H1 (cell line): ENCODE data around the gene ODF2L. TPM values are rescaled to one million over a fixed set of nuclear protein-coding genes. Genes with fewer than 3 reads are reported as not detected.

Experiments
- EZH2 ChIP-seq: fragments of 200-600 bp; sonication (generic); IDR thresholded peaks from 2 replicates; pipeline ENCODE4 v1.7.1; 2012; ENCODE audit warnings: low read depth, mild to moderate bottlenecking, moderate library complexity, low read length, inconsistent platforms; ENCODE audit not compliant: severe bottlenecking
- GABPA ChIP-seq: IDR thresholded peaks from 2 replicates; pipeline ENCODE4 v1.6.1; 2011; ENCODE audit warnings: mild to moderate bottlenecking, low read length, moderate library complexity, borderline replicate concordance; ENCODE audit not compliant: insufficient read depth
- HDAC2 ChIP-seq, 2 experiments: fragments of 300-600 bp in 1 of 2; sonication (generic) in 1 of 2; IDR thresholded peaks; 2 replicates each; pipeline ENCODE4 v1.6.1; 2011 to 2012; ENCODE audit warnings: low read depth in 2 of 2, low read length in 2 of 2, mild to moderate bottlenecking in 2 of 2, moderate library complexity in 2 of 2, borderline replicate concordance in 1 of 2, inconsistent platforms in 1 of 2
- polyA plus RNA-seq, 7 experiments: library from polyadenylated mRNA; depleted of rRNA in 3 of 7; stranded (reverse) in 5 of 7; unstranded in 2 of 7; fragments of >200 nt in 5 of 7; fragments of 200-250 nt in 2 of 7; gene quantifications; 1 replicate in 5 of 7; 2 replicates in 1 of 7; 4 replicates in 1 of 7; pipeline versions ENCODE4 v1.2.1 to v1.2.3, GENCODE V29; 2011 to 2013; ENCODE audit warnings: missing spikeins in 2 of 7, mixed read lengths in 2 of 7
- total RNA-seq: library from RNA; stranded (reverse); fragmentation: NEBNext Ultra II Directional; extraction: Animal tissue kit (Norgen Biotek cat#: 25700); gene quantifications from 2 replicates; pipeline ENCODE4 v1.2.1, GENCODE V29; 2021
- TF ChIP-seq, protein P1 (sequence below): fragments of 300-600 bp; sonication (generic); IDR thresholded peaks from 2 replicates; pipeline ENCODE4 v1.7.1; 2012; ENCODE audit warnings: low read length, moderate library complexity, mild to moderate bottlenecking, inconsistent platforms; ENCODE audit not compliant: insufficient replicate concordance
- TF ChIP-seq, protein P2 (sequence below): IDR thresholded peaks from 2 replicates; pipeline ENCODE4 v1.6.1; 2012; ENCODE audit warnings: inconsistent platforms

Gene ODF2L
- total and polyA plus RNA-seq, 2 of the 8 experiments (the other 6 are each of a cell fraction or from before 2014, with no cell fraction given): 3.2 to 27.1 TPM

- TF ChIP-seq, protein P1, sequence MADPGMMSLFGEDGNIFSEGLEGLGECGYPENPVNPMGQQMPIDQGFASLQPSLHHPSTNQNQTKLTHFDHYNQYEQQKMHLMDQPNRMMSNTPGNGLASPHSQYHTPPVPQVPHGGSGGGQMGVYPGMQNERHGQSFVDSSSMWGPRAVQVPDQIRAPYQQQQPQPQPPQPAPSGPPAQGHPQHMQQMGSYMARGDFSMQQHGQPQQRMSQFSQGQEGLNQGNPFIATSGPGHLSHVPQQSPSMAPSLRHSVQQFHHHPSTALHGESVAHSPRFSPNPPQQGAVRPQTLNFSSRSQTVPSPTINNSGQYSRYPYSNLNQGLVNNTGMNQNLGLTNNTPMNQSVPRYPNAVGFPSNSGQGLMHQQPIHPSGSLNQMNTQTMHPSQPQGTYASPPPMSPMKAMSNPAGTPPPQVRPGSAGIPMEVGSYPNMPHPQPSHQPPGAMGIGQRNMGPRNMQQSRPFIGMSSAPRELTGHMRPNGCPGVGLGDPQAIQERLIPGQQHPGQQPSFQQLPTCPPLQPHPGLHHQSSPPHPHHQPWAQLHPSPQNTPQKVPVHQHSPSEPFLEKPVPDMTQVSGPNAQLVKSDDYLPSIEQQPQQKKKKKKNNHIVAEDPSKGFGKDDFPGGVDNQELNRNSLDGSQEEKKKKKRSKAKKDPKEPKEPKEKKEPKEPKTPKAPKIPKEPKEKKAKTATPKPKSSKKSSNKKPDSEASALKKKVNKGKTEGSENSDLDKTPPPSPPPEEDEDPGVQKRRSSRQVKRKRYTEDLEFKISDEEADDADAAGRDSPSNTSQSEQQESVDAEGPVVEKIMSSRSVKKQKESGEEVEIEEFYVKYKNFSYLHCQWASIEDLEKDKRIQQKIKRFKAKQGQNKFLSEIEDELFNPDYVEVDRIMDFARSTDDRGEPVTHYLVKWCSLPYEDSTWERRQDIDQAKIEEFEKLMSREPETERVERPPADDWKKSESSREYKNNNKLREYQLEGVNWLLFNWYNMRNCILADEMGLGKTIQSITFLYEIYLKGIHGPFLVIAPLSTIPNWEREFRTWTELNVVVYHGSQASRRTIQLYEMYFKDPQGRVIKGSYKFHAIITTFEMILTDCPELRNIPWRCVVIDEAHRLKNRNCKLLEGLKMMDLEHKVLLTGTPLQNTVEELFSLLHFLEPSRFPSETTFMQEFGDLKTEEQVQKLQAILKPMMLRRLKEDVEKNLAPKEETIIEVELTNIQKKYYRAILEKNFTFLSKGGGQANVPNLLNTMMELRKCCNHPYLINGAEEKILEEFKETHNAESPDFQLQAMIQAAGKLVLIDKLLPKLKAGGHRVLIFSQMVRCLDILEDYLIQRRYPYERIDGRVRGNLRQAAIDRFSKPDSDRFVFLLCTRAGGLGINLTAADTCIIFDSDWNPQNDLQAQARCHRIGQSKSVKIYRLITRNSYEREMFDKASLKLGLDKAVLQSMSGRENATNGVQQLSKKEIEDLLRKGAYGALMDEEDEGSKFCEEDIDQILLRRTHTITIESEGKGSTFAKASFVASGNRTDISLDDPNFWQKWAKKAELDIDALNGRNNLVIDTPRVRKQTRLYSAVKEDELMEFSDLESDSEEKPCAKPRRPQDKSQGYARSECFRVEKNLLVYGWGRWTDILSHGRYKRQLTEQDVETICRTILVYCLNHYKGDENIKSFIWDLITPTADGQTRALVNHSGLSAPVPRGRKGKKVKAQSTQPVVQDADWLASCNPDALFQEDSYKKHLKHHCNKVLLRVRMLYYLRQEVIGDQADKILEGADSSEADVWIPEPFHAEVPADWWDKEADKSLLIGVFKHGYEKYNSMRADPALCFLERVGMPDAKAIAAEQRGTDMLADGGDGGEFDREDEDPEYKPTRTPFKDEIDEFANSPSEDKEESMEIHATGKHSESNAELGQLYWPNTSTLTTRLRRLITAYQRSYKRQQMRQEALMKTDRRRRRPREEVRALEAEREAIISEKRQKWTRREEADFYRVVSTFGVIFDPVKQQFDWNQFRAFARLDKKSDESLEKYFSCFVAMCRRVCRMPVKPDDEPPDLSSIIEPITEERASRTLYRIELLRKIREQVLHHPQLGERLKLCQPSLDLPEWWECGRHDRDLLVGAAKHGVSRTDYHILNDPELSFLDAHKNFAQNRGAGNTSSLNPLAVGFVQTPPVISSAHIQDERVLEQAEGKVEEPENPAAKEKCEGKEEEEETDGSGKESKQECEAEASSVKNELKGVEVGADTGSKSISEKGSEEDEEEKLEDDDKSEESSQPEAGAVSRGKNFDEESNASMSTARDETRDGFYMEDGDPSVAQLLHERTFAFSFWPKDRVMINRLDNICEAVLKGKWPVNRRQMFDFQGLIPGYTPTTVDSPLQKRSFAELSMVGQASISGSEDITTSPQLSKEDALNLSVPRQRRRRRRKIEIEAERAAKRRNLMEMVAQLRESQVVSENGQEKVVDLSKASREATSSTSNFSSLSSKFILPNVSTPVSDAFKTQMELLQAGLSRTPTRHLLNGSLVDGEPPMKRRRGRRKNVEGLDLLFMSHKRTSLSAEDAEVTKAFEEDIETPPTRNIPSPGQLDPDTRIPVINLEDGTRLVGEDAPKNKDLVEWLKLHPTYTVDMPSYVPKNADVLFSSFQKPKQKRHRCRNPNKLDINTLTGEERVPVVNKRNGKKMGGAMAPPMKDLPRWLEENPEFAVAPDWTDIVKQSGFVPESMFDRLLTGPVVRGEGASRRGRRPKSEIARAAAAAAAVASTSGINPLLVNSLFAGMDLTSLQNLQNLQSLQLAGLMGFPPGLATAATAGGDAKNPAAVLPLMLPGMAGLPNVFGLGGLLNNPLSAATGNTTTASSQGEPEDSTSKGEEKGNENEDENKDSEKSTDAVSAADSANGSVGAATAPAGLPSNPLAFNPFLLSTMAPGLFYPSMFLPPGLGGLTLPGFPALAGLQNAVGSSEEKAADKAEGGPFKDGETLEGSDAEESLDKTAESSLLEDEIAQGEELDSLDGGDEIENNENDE: no peak
- TF ChIP-seq HDAC2 (IDR thresholded peaks at IDR 0.05; ENCODE audit: borderline replicate concordance in 1 of 2, low read depth in 2 of 2, low read length in 2 of 2) (no peak), EZH2 (no peak), GABPA (no peak)
- TF ChIP-seq, protein P2, sequence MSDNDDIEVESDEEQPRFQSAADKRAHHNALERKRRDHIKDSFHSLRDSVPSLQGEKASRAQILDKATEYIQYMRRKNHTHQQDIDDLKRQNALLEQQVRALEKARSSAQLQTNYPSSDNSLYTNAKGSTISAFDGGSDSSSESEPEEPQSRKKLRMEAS: no peak
These were observed 371 bp upstream of the ODF2L start (continued) for GRCh38 chr1:86396498-86396890.
